ENCODE measurements around the gene EIF4EBP3. TPM values are rescaled to one million over a fixed set of nuclear protein-coding genes. Genes with fewer than 3 reads are reported as not detected.

Gene EIF4EBP3
- total and polyA plus RNA-seq, 9 of the 15 experiments (the other 6 are each of a cell fraction or from before 2014, with no cell fraction given) = 1.3 to 7.5 (median 3.8) TPM

DNA sequence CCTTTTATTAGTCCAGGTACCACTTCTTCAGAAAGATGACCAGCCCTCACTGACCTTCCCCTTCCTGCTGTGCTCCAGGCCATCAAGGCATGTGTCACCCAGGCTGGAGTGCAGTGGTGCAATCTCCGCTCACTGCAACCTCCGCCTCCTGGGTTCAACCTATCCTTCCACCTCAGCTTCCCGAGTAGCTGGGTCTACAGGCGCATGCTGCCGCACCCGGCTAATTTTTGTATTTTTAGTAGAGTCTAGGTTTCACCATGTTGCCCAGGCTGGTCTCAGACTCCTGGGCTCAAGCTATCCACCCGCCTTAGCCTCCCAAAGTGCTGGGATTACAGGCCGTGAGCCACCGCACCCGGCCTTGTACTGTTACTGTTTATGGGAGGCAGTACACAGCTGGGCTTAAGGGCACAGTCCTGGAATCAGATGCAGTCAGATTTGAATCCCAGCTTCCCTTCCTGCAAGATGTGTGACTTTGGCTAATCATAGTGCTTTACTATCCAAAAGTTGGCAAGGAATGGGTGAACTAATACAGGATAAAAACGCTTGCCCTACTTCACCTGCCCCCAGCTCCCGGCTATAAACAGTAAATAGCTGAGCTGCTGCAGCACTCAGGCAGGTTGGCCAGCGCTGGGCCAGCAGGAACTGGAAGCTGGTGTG, 483 bp upstream of the EIF4EBP3 start (continued):
- TF ChIP-seq RUNX1 (IDR thresholded peaks at IDR 0.05; ENCODE audit: low read depth) (no peak), ZNF23 (CRISPR knock-in tag; IDR thresholded peaks at IDR 0.05) (no peak), ZNF146 (CRISPR knock-in tag; IDR thresholded peaks at IDR 0.05; ENCODE audit: unreplicated experiment) (peak; percentile 3), MEIS2 (IDR thresholded peaks at IDR 0.05; ENCODE audit: partially characterized antibody) (no peak), CHD2 (IDR thresholded peaks at IDR 0.05; ENCODE audit: low read depth, low read length) (no peak), RBBP5 (IDR thresholded peaks at IDR 0.05; ENCODE audit: borderline replicate concordance, insufficient read depth, low read length, poor library complexity, severe bottlenecking) (no peak), FOXM1 (IDR thresholded peaks at IDR 0.05; ENCODE audit: low read depth) (no peak), FOXM1 (CRISPR knock-in tag; IDR thresholded peaks at IDR 0.05; ENCODE audit: low read depth) (no peak), MYNN (IDR thresholded peaks at IDR 0.05) (0 out of 2 replicates have a peak, but pooled peaks have one; percentile 5), MYNN (CRISPR knock-in tag; IDR thresholded peaks at IDR 0.05) (no peak), RNF2 (IDR thresholded peaks at IDR 0.05) (no peak), SNRNP70 (optimal IDR thresholded peaks at IDR 0.05; ENCODE audit: low read depth, low read length) (no peak)
- TF ChIP-seq, protein P1, sequence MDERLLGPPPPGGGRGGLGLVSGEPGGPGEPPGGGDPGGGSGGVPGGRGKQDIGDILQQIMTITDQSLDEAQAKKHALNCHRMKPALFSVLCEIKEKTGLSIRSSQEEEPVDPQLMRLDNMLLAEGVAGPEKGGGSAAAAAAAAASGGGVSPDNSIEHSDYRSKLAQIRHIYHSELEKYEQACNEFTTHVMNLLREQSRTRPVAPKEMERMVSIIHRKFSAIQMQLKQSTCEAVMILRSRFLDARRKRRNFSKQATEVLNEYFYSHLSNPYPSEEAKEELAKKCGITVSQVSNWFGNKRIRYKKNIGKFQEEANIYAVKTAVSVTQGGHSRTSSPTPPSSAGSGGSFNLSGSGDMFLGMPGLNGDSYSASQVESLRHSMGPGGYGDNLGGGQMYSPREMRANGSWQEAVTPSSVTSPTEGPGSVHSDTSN (CRISPR knock-in tag; IDR thresholded peaks at IDR 0.05; ENCODE audit: low read depth) = no peak
- TF ChIP-seq, protein P1 (tag; conservative IDR thresholded peaks at IDR 0.05; ENCODE audit: low read depth) = no peak
- TF ChIP-seq, protein P2, sequence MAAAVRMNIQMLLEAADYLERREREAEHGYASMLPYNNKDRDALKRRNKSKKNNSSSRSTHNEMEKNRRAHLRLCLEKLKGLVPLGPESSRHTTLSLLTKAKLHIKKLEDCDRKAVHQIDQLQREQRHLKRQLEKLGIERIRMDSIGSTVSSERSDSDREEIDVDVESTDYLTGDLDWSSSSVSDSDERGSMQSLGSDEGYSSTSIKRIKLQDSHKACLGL (CRISPR knock-in tag; IDR thresholded peaks at IDR 0.05; ENCODE audit: borderline replicate concordance, poor library complexity, severe bottlenecking) = no peak
- TF ChIP-seq, protein P3, sequence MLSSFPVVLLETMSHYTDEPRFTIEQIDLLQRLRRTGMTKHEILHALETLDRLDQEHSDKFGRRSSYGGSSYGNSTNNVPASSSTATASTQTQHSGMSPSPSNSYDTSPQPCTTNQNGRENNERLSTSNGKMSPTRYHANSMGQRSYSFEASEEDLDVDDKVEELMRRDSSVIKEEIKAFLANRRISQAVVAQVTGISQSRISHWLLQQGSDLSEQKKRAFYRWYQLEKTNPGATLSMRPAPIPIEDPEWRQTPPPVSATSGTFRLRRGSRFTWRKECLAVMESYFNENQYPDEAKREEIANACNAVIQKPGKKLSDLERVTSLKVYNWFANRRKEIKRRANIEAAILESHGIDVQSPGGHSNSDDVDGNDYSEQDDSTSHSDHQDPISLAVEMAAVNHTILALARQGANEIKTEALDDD (IDR thresholded peaks at IDR 0.05) = 0 out of 2 replicates have a peak, but pooled peaks have one; percentile 17
